Measurements from ENCODE around the gene HMGCR. TPM values are rescaled to one million over a fixed set of nuclear protein-coding genes. Genes with fewer than 3 reads are reported as not detected.
A peak's percentile ranks its signal among the peaks of the same experiment; 100 is the strongest.

Gene HMGCR
- total RNA-seq, 1 experiment from 2014 or later: 137 TPM

GRCh38 chr5:75341934-75342333, 4.9 kb downstream of the HMGCR start:
- Mint-ChIP-seq H3K9me3 (no peaks in the 10 kb centered on the region), H3K4me3 (no peak overlapping the region), H3K4me1 (peaks cover 28% of the 10 kb centered on the region), H3K36me3 (peaks cover 43% of the 10 kb centered on the region), H3K27ac (peak overlapping the region; percentile 51), H3K27me3 (ENCODE audit: low read depth) (no peaks in the 10 kb centered on the region)
- ChIA-PET POLR2A (no interaction called here), CTCF (no interaction called here)
- ATAC-seq (no peak), DNase-seq (ENCODE audit: low spot score) (no peak)
- TF ChIP-seq ZNF121 (CRISPR knock-in tag; IDR thresholded peaks at IDR 0.05) (no peak), MYBL2 (CRISPR knock-in tag; IDR thresholded peaks at IDR 0.05) (no peak), KAT7 (CRISPR knock-in tag; IDR thresholded peaks at IDR 0.05; ENCODE audit: borderline replicate concordance) (no peak)

DNA sequence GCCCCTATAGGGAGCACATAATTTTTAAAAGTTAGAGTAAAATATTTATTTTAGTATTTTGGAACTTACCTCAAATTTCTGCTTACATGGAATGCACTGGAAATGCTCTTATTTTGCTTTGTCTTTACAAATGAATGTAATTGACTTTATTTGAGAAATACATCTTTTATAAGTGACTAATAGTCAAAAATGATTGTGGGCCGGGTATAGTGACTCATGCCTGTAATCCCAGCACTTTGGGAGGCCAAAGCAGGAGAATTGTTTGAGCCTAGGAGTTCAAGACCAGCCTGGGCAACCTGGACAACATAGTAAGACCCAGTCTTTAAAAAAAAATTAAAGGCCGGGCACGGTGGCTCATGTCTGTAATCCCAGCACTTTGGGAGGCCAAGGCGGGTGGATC, 5.8 kb downstream of the HMGCR start:
- H3K4me3 Mint-ChIP-seq: no peak overlapping the region
- ATAC-seq (no peak), DNase-seq (ENCODE audit: low spot score) (no peak)
- TF ChIP-seq CTCF (IDR thresholded peaks at IDR 0.05): no peak
- TF ChIP-seq NR3C1 (CRISPR knock-in tag; conservative IDR thresholded peaks at IDR 0.05; ENCODE audit: low read depth): no peak
- no peak for TF ChIP-seq CBFB (CRISPR knock-in tag; IDR thresholded peaks at IDR 0.05; ENCODE audit: low read depth)
- H3K9me3 Mint-ChIP-seq: no peaks in the 10 kb centered on the region
- H3K27me3 Mint-ChIP-seq (ENCODE audit: low read depth): no peaks in the 10 kb centered on the region
- no peak overlapping the region for H3K27ac Mint-ChIP-seq
- ChIA-PET POLR2A (no interaction called here), CTCF (no interaction called here)
- H3K36me3 Mint-ChIP-seq: peaks cover 50% of the 10 kb centered on the region
- peaks cover 28% of the 10 kb centered on the region for H3K4me1 Mint-ChIP-seq

DNA sequence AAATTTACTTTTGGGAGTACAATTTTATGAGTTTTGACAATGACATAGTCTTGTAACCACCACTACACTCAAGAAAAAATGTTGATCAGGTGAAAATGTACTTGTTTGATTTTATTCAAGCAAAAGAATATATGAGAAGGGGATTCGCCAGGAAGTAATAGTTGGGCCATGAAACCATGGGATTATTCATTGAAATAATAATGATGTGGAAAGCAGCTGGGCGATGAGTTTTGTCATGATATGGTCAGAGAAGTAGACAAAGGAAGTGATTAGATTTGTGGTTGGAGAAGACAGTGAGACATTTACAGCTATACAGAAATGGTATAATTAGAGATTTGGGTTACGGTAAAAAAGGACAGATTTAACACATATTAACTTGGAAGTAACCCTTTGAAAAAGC, 11.2 kb downstream of the HMGCR start:
- ChIA-PET POLR2A (no interaction called here), CTCF (no interaction called here)
- peaks cover 83% of the 10 kb centered on the region for H3K36me3 Mint-ChIP-seq
- DNase-seq (ENCODE audit: low spot score) (no peak), ATAC-seq (no peak)
- no peak overlapping the region for H3K4me3 Mint-ChIP-seq
- H3K9me3 Mint-ChIP-seq: no peaks in the 10 kb centered on the region
- no peaks in the 10 kb centered on the region for H3K4me1 Mint-ChIP-seq
- TF ChIP-seq, protein P1, sequence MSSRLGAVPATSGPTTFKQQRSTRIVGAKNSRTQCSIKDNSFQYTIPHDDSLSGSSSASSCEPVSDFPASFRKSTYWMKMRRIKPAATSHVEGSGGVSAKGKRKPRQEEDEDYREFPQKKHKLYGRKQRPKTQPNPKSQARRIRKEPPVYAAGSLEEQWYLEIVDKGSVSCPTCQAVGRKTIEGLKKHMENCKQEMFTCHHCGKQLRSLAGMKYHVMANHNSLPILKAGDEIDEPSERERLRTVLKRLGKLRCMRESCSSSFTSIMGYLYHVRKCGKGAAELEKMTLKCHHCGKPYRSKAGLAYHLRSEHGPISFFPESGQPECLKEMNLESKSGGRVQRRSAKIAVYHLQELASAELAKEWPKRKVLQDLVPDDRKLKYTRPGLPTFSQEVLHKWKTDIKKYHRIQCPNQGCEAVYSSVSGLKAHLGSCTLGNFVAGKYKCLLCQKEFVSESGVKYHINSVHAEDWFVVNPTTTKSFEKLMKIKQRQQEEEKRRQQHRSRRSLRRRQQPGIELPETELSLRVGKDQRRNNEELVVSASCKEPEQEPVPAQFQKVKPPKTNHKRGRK (CRISPR knock-in tag; IDR thresholded peaks at IDR 0.05; ENCODE audit: borderline replicate concordance): no peak
- TF ChIP-seq EMX1 (CRISPR knock-in tag; IDR thresholded peaks at IDR 0.05): no peak
- TF ChIP-seq USF2 (CRISPR knock-in tag; IDR thresholded peaks at IDR 0.05): no peak
- TF ChIP-seq IRF2 (CRISPR knock-in tag; IDR thresholded peaks at IDR 0.05; ENCODE audit: borderline replicate concordance, low read depth): no peak
- TF ChIP-seq ZNF232 (CRISPR knock-in tag; IDR thresholded peaks at IDR 0.05): no peak
- TF ChIP-seq NFYB (CRISPR knock-in tag; conservative IDR thresholded peaks at IDR 0.05; ENCODE audit: low read depth): no peak
- TF ChIP-seq ZNF416 (CRISPR knock-in tag; IDR thresholded peaks at IDR 0.05): no peak
- TF ChIP-seq, protein P2, sequence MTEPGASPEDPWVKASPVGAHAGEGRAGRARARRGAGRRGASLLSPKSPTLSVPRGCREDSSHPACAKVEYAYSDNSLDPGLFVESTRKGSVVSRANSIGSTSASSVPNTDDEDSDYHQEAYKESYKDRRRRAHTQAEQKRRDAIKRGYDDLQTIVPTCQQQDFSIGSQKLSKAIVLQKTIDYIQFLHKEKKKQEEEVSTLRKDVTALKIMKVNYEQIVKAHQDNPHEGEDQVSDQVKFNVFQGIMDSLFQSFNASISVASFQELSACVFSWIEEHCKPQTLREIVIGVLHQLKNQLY (CRISPR knock-in tag; IDR thresholded peaks at IDR 0.05): no peak
- no peak for TF ChIP-seq E2F1 (CRISPR knock-in tag; IDR thresholded peaks at IDR 0.05)
- TF ChIP-seq SP1 (CRISPR knock-in tag; conservative IDR thresholded peaks at IDR 0.05): no peak
- TF ChIP-seq PRRX2 (CRISPR knock-in tag; IDR thresholded peaks at IDR 0.05): no peak
- TF ChIP-seq, protein P3, sequence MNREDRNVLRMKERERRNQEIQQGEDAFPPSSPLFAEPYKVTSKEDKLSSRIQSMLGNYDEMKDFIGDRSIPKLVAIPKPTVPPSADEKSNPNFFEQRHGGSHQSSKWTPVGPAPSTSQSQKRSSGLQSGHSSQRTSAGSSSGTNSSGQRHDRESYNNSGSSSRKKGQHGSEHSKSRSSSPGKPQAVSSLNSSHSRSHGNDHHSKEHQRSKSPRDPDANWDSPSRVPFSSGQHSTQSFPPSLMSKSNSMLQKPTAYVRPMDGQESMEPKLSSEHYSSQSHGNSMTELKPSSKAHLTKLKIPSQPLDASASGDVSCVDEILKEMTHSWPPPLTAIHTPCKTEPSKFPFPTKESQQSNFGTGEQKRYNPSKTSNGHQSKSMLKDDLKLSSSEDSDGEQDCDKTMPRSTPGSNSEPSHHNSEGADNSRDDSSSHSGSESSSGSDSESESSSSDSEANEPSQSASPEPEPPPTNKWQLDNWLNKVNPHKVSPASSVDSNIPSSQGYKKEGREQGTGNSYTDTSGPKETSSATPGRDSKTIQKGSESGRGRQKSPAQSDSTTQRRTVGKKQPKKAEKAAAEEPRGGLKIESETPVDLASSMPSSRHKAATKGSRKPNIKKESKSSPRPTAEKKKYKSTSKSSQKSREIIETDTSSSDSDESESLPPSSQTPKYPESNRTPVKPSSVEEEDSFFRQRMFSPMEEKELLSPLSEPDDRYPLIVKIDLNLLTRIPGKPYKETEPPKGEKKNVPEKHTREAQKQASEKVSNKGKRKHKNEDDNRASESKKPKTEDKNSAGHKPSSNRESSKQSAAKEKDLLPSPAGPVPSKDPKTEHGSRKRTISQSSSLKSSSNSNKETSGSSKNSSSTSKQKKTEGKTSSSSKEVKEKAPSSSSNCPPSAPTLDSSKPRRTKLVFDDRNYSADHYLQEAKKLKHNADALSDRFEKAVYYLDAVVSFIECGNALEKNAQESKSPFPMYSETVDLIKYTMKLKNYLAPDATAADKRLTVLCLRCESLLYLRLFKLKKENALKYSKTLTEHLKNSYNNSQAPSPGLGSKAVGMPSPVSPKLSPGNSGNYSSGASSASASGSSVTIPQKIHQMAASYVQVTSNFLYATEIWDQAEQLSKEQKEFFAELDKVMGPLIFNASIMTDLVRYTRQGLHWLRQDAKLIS (CRISPR knock-in tag; IDR thresholded peaks at IDR 0.05; ENCODE audit: borderline replicate concordance): no peak
- H3K27me3 Mint-ChIP-seq (ENCODE audit: low read depth): no peaks in the 10 kb centered on the region
- peak overlapping the region; percentile 3; the same call in 1 of the 2 replicates for H3K27ac Mint-ChIP-seq

Data from WTC11 (cell line).